ENCODE data around the gene SPPL2C.

SPPL2C gene

DNA sequence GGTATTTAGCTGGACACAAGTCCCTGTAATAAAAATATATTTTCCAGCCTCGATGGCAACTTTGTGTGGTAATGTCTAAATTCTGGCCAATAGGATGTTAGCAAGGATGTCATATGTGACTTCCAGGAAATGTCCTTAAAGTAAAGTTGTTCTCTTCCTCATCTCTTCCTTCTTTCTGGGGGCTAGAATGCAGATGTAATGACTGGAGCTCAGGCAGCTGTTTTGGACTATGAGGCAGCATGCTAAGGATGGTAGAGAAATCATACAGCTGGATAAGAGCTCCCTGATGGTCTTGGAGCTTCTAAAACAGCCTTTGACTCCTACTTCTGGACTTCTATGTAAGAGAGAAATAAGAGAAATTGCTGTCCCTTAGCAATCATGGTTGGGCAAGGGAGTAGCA is 32.8 kb downstream of the SPPL2C start:
- no peak for TF ChIP-seq JUND (IDR thresholded peaks at IDR 0.05; ENCODE audit: low read depth)
- in situ Hi-C loops (cut with HindIII; ENCODE audit: low pct_unique_long_range_greater_than_20kb, low sequenced_read_pairs): no loop called here
- DNase-seq (ENCODE audit: low read depth in 1 of 2, low spot score in 1 of 2): no peak

DNA sequence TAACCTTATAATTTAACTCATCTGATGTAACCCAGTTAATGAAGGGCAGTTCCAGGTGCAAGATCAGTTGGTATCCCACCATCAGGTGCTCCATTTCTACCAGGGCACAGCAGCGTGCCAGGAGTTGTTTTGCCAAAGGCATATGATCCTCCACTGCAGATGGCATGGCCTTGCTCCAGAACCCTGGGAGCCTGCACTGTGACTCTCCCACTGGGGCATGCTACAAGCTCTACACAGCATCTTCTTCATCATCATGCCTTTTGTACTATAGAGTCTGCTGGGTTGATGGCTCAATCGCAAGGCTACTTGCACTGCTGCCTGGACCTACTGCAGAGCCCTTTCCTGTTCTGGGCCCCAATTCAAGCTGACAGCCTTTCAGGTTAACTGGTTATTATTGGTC is 38.4 kb downstream of the SPPL2C start:
- no peak for TF ChIP-seq JUND (IDR thresholded peaks at IDR 0.05; ENCODE audit: low read depth)
- DNase-seq (ENCODE audit: low read depth in 1 of 2, low spot score in 1 of 2): no peak
- in situ Hi-C loops (cut with HindIII; ENCODE audit: low pct_unique_long_range_greater_than_20kb, low sequenced_read_pairs): no loop called here

- in situ Hi-C loops (cut with HindIII; ENCODE audit: low pct_unique_long_range_greater_than_20kb, low sequenced_read_pairs): no loop called here
- DNase-seq (ENCODE audit: low read depth in 1 of 2, low spot score in 1 of 2): no peak
- no peak for TF ChIP-seq JUND (IDR thresholded peaks at IDR 0.05; ENCODE audit: low read depth)
Observed at GRCh38 chr17:45886852-45887251, 42.2 kb downstream of the SPPL2C start.

- in situ Hi-C loops (cut with HindIII; ENCODE audit: low pct_unique_long_range_greater_than_20kb, low sequenced_read_pairs): no loop called here
- no peak for DNase-seq (ENCODE audit: low read depth in 1 of 2, low spot score in 1 of 2)
- TF ChIP-seq JUND (IDR thresholded peaks at IDR 0.05; ENCODE audit: low read depth): no peak
Observed at GRCh38 chr17:45888392-45888791, 43.7 kb downstream of the SPPL2C start.

- in situ Hi-C loops (cut with HindIII; ENCODE audit: low pct_unique_long_range_greater_than_20kb, low sequenced_read_pairs): no loop called here
- TF ChIP-seq JUND (IDR thresholded peaks at IDR 0.05; ENCODE audit: low read depth): no peak
- peak in 1 of 2 experiments; percentile 35 for DNase-seq (ENCODE audit: low read depth in 1 of 2, low spot score in 1 of 2)
Observed at GRCh38 chr17:45889579-45889978, 44.9 kb downstream of the SPPL2C start.

- DNase-seq (ENCODE audit: low read depth in 1 of 2, low spot score in 1 of 2): no peak
- in situ Hi-C loops (cut with HindIII; ENCODE audit: low pct_unique_long_range_greater_than_20kb, low sequenced_read_pairs): no loop called here
- TF ChIP-seq JUND (IDR thresholded peaks at IDR 0.05; ENCODE audit: low read depth): no peak
Observed at GRCh38 chr17:45893725-45894021, 49.0 kb downstream of the SPPL2C start.

DNA sequence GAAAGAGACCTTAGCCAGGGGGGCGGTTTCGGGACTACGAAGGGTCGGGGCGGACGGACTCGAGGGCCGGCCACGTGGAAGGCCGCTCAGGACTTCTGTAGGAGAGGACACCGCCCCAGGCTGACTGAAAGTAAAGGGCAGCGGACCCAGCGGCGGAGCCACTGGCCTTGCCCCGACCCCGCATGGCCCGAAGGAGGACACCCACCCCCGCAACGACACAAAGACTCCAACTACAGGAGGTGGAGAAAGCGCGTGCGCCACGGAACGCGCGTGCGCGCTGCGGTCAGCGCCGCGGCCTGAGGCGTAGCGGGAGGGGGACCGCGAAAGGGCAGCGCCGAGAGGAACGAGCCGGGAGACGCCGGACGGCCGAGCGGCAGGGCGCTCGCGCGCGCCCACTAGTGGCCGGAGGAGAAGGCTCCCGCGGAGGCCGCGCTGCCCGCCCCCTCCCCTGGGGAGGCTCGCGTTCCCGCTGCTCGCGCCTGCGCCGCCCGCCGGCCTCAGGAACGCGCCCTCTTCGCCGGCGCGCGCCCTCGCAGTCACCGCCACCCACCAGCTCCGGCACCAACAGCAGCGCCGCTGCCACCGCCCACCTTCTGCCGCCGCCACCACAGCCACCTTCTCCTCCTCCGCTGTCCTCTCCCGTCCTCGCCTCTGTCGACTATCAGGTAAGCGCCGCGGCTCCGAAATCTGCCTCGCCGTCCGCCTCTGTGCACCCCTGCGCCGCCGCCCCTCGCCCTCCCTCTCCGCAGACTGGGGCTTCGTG is 49.5 kb downstream of the SPPL2C start, which contains the start of gene MAPT:
TSS of gene MAPT (plus strand) at position 533 of the 763 bp plus-strand sequence. CDS start 67,784 bp downstream, outside the sequence.
- in situ Hi-C loops (cut with HindIII; ENCODE audit: low pct_unique_long_range_greater_than_20kb, low sequenced_read_pairs): no loop called here
- DNase-seq (ENCODE audit: low read depth in 1 of 2, low spot score in 1 of 2): peak; percentile 97 to 98
- TF ChIP-seq JUND (IDR thresholded peaks at IDR 0.05; ENCODE audit: low read depth): no peak

GRCh38 chr17:45895304-45895968 is 50.8 kb downstream of the SPPL2C start:
- in situ Hi-C loops (cut with HindIII; ENCODE audit: low pct_unique_long_range_greater_than_20kb, low sequenced_read_pairs): no loop called here
- no peak for TF ChIP-seq JUND (IDR thresholded peaks at IDR 0.05; ENCODE audit: low read depth)
- peak; percentile 60 to 69 for DNase-seq (ENCODE audit: low read depth in 1 of 2, low spot score in 1 of 2)

DNA sequence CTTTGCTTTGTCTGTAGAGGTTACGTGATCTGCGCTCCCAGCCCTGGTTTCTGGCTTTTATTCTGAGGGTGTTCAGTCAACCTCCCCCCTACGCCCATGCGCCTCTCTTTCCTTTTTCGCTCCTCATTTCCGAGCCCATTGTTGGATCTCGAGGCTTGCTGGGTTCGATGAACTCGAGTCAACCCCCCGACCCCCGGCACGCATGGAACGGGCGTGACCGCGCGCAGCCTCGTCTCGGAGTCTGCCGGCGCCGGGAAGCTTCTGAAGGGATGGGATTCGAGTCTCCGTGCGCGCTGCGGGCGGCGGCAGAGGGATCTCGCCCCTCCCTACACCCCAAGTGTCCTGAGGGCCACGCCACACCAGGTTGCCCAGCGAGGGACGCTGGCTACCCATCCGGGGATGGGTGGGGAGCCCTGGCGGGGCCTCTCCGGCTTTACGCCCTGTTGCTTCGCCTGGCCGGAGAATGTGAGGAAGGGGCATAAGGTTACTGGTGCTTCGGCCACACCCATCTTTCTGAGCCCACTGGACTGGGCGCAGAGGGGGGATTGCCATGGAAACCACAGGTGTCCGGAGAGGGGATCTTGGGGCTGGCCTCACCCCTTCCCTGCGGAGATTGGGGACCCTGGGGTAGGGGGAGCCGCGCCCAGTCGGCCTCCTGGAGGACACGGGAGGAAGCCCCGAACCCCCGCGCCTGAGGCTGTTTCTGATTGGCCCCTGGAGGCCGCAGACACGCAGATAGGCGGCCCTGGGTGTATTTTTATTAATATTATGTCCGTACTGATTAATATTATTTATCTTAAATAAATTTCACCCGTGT is 51.5 kb downstream of the SPPL2C start:
- in situ Hi-C loops (cut with HindIII; ENCODE audit: low pct_unique_long_range_greater_than_20kb, low sequenced_read_pairs): no loop called here
- DNase-seq (ENCODE audit: low read depth in 1 of 2, low spot score in 1 of 2): peak in 1 of 2 experiments; percentile 34
- TF ChIP-seq JUND (IDR thresholded peaks at IDR 0.05; ENCODE audit: low read depth): no peak

All from T47D (cell line).